ENCODE results near the gene AOAH.

- TF ChIP-seq POLR2AphosphoS5 (IDR thresholded peaks at IDR 0.05; ENCODE audit: insufficient read depth, low read depth, low read length) (no peak), CTCF (IDR thresholded peaks at IDR 0.05; ENCODE audit: extremely low read depth in 1 of 2, insufficient read depth in 1 of 2, low read depth in 1 of 2, low read length in 2 of 2) (no peak), POLR2A (IDR thresholded peaks at IDR 0.05; ENCODE audit: low read depth, low read length) (no peak)
These were observed 227.7 kb downstream of the AOAH start for GRCh38 chr7:36496576-36496975.

Measured in endothelial cell of umbilical vein (primary cell).